K562 (cell line): ENCODE data around the gene TEFM. TPM values are rescaled to one million over a fixed set of nuclear protein-coding genes. Genes with fewer than 3 reads are reported as not detected.
A peak's percentile ranks its signal among the peaks of the same experiment; 100 is the strongest.

Source experiments
- ARID4B ChIP-seq: sonication (generic); formaldehyde crosslinking; IDR thresholded peaks from 2 replicates; pipeline ENCODE4 v1.8.0; 2022; ENCODE audit warnings: mild to moderate bottlenecking, missing genetic modification reagents
- CBFB ChIP-seq: sonication (generic); formaldehyde crosslinking; IDR thresholded peaks from 2 replicates; pipeline ENCODE4 v1.4.0; 2020; ENCODE audit warnings: mild to moderate bottlenecking, missing genetic modification reagents
- CBX3 ChIP-seq, 2 experiments: IDR thresholded peaks; 1 replicate in 1 of 2; 2 replicates in 1 of 2; pipeline ENCODE4 v1.6.1; 2012; ENCODE audit warnings: inconsistent platforms in 2 of 2, low read length in 2 of 2, borderline replicate concordance in 1 of 2, control low read depth in 1 of 2
- CBX5 ChIP-seq: IDR thresholded peaks from 2 replicates; pipeline ENCODE4 v1.6.1; 2014; ENCODE audit warnings: low read depth, borderline replicate concordance
- CCAR2 ChIP-seq: fragments of 200-400 bp; formaldehyde crosslinking; IDR thresholded peaks from 2 replicates; pipeline ENCODE4 v1.6.1; 2017; ENCODE audit warnings: mild to moderate bottlenecking, low read depth, low read length
- CREM ChIP-seq: IDR thresholded peaks from 2 replicates; pipeline ENCODE4 v1.6.1; 2014; ENCODE audit warnings: antibody characterized with exemption, low read depth
- ELF4 ChIP-seq: fragments of 450-650 bp; formaldehyde crosslinking; IDR thresholded peaks from 2 replicates; pipeline ENCODE4 v1.4.0; 2022; ENCODE audit warnings: missing genetic modification characterization
- ESRRB ChIP-seq: fragments of 250-450 bp; sonication (Bioruptor Pico); IDR thresholded peaks from 2 replicates; pipeline ENCODE4 v1.5.0; 2020; ENCODE audit warnings: mild to moderate bottlenecking, moderate library complexity, borderline replicate concordance
- EZH2 ChIP-seq: IDR thresholded peaks from 2 replicates; pipeline ENCODE4 v1.6.1; 2012; ENCODE audit warnings: low read depth, mild to moderate bottlenecking, inconsistent platforms, low read length, borderline replicate concordance
- HBP1 ChIP-seq: fragments of 450-650 bp; formaldehyde crosslinking; IDR thresholded peaks from 2 replicates; pipeline ENCODE4 v1.4.0; 2022; ENCODE audit warnings: missing genetic modification characterization
- NFRKB ChIP-seq: fragments of 450-650 bp; IDR thresholded peaks from 2 replicates; pipeline ENCODE4 v1.6.1; 2016; ENCODE audit warnings: low read depth
- POLR3G ChIP-seq: IDR thresholded peaks from 2 replicates; pipeline ENCODE4 v1.6.1; 2011; ENCODE audit not compliant: insufficient read length, insufficient replicate concordance; ENCODE audit errors: extremely low read depth
- RBBP5 ChIP-seq: fragments of 200-600 bp; sonication (generic); IDR thresholded peaks from 2 replicates; pipeline ENCODE4 v1.6.1; 2012; ENCODE audit warnings: borderline replicate concordance, mild to moderate bottlenecking, low read length, control low read depth, inconsistent platforms; ENCODE audit not compliant: insufficient read depth, poor library complexity, severe bottlenecking
- SNAPC5 ChIP-seq: fragments of 250-450 bp; sonication (Bioruptor Pico); IDR thresholded peaks from 2 replicates; pipeline ENCODE4 v1.8.0; 2021; ENCODE audit warnings: moderate library complexity, mild to moderate bottlenecking, inconsistent platforms
- SRSF7 ChIP-seq: fragments of 200-400 bp; formaldehyde crosslinking; optimal IDR thresholded peaks from 2 replicates; pipeline ENCODE3; 2017; ENCODE audit warnings: mild to moderate bottlenecking, low read depth, low read length
- UBTF ChIP-seq, 2 experiments: IDR thresholded peaks; 2 replicates each; pipeline ENCODE4 v1.6.1; 2012; ENCODE audit warnings: improper control_type of control experiment in 2 of 2, low read depth in 2 of 2, low read length in 2 of 2, borderline replicate concordance in 1 of 2
- ZNF644 ChIP-seq: fragments of 200-800 bp; sonication (Bioruptor generic); IDR thresholded peaks from 2 replicates; pipeline ENCODE4 v1.6.1; 2016; ENCODE audit warnings: low read depth, missing genetic modification characterization, missing compliant biosample characterization
- ZNF695 ChIP-seq: fragments of 450-650 bp; formaldehyde crosslinking; IDR thresholded peaks from 2 replicates; pipeline ENCODE4 v1.4.0; 2020; ENCODE audit warnings: mild to moderate bottlenecking, moderate library complexity
- ZNF76 ChIP-seq: fragments of 250-450 bp; sonication (Bioruptor Pico); IDR thresholded peaks from 2 replicates; pipeline ENCODE4 v1.4.0; 2020; ENCODE audit warnings: mild to moderate bottlenecking, moderate library complexity, borderline replicate concordance
- polyA plus RNA-seq, 8 experiments: library from polyadenylated mRNA; depleted of rRNA in 4 of 8; stranded (reverse) in 5 of 8; unstranded in 3 of 8; fragments of >200 nt; fragmentation: Nextera tagmentation in 2 of 8; fragmentation: Illumina TruSeq in 1 of 8; extraction: Ambion mirVana in 2 of 8; extraction: Trizol in 1 of 8; gene quantifications; 2 replicates each; pipeline versions ENCODE4 v1.2.1 to v1.2.3, GENCODE V29; 2011 to 2014; ENCODE audit warnings: inconsistent platforms in 1 of 8, missing spikeins in 1 of 8
- total RNA-seq, 7 experiments: library from RNA; depleted of rRNA in 6 of 7; stranded (reverse); fragments of >200 nt in 6 of 7; fragmentation: Illumina TruSeq in 2 of 7; extraction: Trizol in 2 of 7; gene quantifications; 2 replicates each; pipeline versions ENCODE4 v1.2.1 to v1.2.3, GENCODE V29; 2011 to 2021; ENCODE audit warnings: low replicate concordance in 1 of 7

Gene TEFM
- total and polyA plus RNA-seq, 9 of the 15 experiments (the other 6 are each of a cell fraction or from before 2014, with no cell fraction given), result 12.5 to 60.3 (median 23.3) TPM

GRCh38 chr17:30906101-30906911 lies at the start of gene TEFM (continued):
- TF ChIP-seq CBFB (CRISPR knock-in tag) (0 out of 2 replicates have a peak, but pooled peaks have one; percentile 25), RBBP5 (peak; percentile 93), CBX5 (no peak; the same call in 1 of the 2 replicates), NFRKB (peak; percentile 83), UBTF (IDR thresholded peaks at IDR 0.05; ENCODE audit: borderline replicate concordance in 1 of 2, low read depth in 2 of 2, low read length in 2 of 2) (peak; percentile 99 to 100), ZNF644 (tag) (no peak), EZH2 (no peak), CCAR2 (no peak), CREM (peak; percentile 86), ESRRB (CRISPR knock-in tag) (no peak), ELF4 (CRISPR knock-in tag) (no peak), POLR3G (no peak), CBX3 (IDR thresholded peaks at IDR 0.05; ENCODE audit: borderline replicate concordance in 1 of 2, low read length in 2 of 2) (peak in 1 of 2 experiments; percentile 93; a peak in 2 of 3 replicates), SRSF7 (no peak), ARID4B (CRISPR knock-in tag) (no peak; the same call in 1 of the 2 replicates), ZNF76 (CRISPR knock-in tag) (0 out of 2 replicates have a peak, but pooled peaks have one; percentile 64), ZNF695 (CRISPR knock-in tag) (no peak), HBP1 (CRISPR knock-in tag) (no peak), SNAPC5 (CRISPR knock-in tag) (no peak)
